Pancreas (tissue), 10 donors: ENCODE measurements around the gene UBXN11. TPM values are rescaled to one million over a fixed set of nuclear protein-coding genes. Genes with fewer than 3 reads are reported as not detected.
A peak's percentile ranks its signal among the peaks of the same experiment; 100 is the strongest.

Experiments used
- ATAC-seq, 4 donors: fragments of 200-7000 bp; cut with Tn5 transposase; one replicate each; pipeline versions ENCODE4 v1.8.0 to v1.9.1; 2020; ENCODE audit warnings: mild to moderate bottlenecking in 4 of 4, moderate library complexity in 4 of 4
- DNase-seq, 6 donors: peaks; one replicate each; pipeline ENCODE4 v3.0.0-alpha.2; 2020
- FAIRE-seq: peaks from 2 replicates; lab custom pipeline; 2012; peaks lifted over from hg19 to GRCh38; lab: Jason Lieb, UNC
- H3K27ac ChIP-seq, 4 donors: fragments of 200-600 bp; sonication (generic); 1 replicate in 3 of 4; 2 replicates in 1 of 4; pipeline versions ENCODE4 v1.5.0 to v1.8.0; 2020
- H3K27me3 ChIP-seq, 4 donors: fragments of 200-600 bp; one replicate each; pipeline ENCODE4 v1.8.0; 2021
- H3K36me3 ChIP-seq, 3 donors: fragments of 200-600 bp; sonication (generic) in 1 of 3; one replicate each; pipeline versions ENCODE4 v1.5.0 to v1.8.0; 2020 to 2021
- H3K4me1 ChIP-seq, 3 donors: fragments of 200-600 bp; one replicate each; pipeline ENCODE4 v1.8.0; 2021
- H3K4me3 ChIP-seq, 4 donors: fragments of 200-600 bp; sonication (generic) in 2 of 4; one replicate each; pipeline versions ENCODE4 v1.5.0 to v1.8.0; 2020 to 2021
- H3K9me3 ChIP-seq, 4 donors: fragments of 200-600 bp; one replicate each; pipeline ENCODE4 v1.8.0; 2021
- CTCF ChIP-seq, 4 donors: fragments of 200-600 bp; sonication (generic) in 3 of 4; IDR thresholded peaks; one replicate each; pipeline versions ENCODE4 v1.5.0 to v1.8.0; 2021; ENCODE audit warnings: antibody characterized with exemption in 4 of 4
- WGBS, 2 donors: extraction: QIAGEN DNeasy Blood & Tissue Kit; methylation state at CpG; one replicate each; pipeline ENCODE4 v1.1.7; 2013; 5-methylcytosine and 5-hydroxymethylcytosine counted together
- intact Hi-C, 3 donors: fragments of 100-400 bp; cut with DNase I; formaldehyde crosslinking; loops; one replicate each; pipeline versions ENCODE4 v1.11.1 to v1.14.2; 2022
- polyA plus RNA-seq, 2 donors: library from polyadenylated mRNA; stranded (reverse); fragments of 200-250 nt; gene quantifications; one replicate each; pipeline ENCODE4 v1.2.3, GENCODE V29; 2013
- total RNA-seq, 6 donors: library from RNA; stranded (reverse); fragmentation: NEBNext Ultra II Directional in 4 of 6; extraction: Animal tissue kit (Norgen Biotek cat#: 25700) in 4 of 6; gene quantifications; one replicate each; pipeline versions ENCODE4 v1.2.1 to v1.2.4, GENCODE V29; 2021 to 2023
- donor health status: healthy with polysubstance abuse.
- donor health status: DM: no; HTN: no; CAD: no; lungs with moderate emphysema.
- donor health status: DM: no; HTN: no; CAD: no.
- donor health status: control.
- donor health status: control.
- donor health status: Bipolar disorder and iron deficiency.
- donor health status: DM: yes; HTN: yes; CAD: no.
- donor health status: DM: no; HTN: no; CAD: no.
- donor health status: DM: no; HTN: no; CAD: no.
- donor health status: DM: yes; HTN: yes; CAD: no.

Gene UBXN11
- total and polyA plus RNA-seq, 8 donors, result 8.7 to 61.6 (median 13.9) TPM

DNA sequence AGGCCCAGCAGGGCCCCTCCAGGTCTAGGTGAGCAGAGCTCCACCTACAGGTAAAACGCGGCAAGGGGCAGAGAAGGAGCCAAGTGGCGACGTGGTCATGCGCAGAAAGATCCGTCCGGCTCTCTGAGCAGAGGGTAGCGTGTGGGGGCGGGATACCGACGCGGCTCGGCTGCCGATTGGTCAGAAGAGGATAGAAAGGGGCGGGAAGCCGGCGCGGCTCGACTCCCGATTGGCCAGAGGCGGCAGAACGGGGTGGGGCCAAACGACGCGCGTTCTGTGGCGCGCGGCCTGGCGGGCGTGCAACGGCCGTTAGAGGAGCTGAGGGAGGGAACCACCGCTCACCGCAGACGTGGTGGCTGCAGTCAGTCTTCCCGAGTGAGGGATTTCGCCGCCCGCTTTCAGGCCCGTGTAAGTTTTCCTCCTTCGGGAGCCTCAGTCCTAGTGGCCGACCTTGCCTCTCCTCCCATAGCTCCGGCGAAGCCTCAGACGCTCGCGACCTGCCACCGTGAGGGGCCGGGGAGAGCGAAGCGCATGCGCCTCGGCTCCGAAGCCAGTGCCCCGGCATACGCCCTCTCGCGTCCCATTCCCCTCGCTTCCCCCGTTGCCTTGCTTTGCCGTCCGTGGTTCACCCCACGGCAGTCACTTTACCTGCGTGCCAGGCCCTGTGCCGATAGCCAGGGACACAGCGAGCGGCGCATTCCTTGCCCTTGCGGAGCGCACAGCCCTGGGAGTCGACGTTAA lies 72.4 kb downstream of the UBXN11 start, which contains the start of gene CEP85:
Gene CEP85 (plus strand): TSS at position 298 of the 741 bp plus-strand sequence. CDS start 5,584 bp downstream, outside the sequence.
- Histone ChIP-seq H3K27me3 (no peaks in the 10 kb centered on the region), H3K9me3 (no peaks in the 10 kb centered on the region), H3K36me3 (no peaks in the 10 kb centered on the region), H3K4me3 (peak within 1 kb of the TSS; percentile 50 to 82 (median 62)), H3K4me1 (peaks cover 0 to 7% (median 0%) of the 10 kb centered on the region in 3 donors), H3K27ac (peak within 1 kb of the TSS; percentile 75 to 88 (median 81))
- FAIRE-seq (peak; percentile 85), ATAC-seq (peak; percentile 93 to 99 (median 98)), DNase-seq (peak; percentile 97 to 100 (median 99))
- peak; percentile 74 to 88 (median 83) for TF ChIP-seq CTCF (IDR thresholded peaks at IDR 0.05)
- intact Hi-C loops, result loop anchor here in 1 of 3 donors (10.0 kb wide), 1 partner anchor 59 kb away; the partner anchor contains the start of genes CNKSR1 and ZNF593OS
- 0% methylated on average over 73 of the region's 73 CpGs for WGBS, 2 donors

Other genes starting within 250 kb of the UBXN11 start
- gene TRIM63, start 239.0 kb downstream of the UBXN11 start, total RNA-seq, result under 1 TPM in 4 of 6 donors, not detected in 2; 0.09 to 0.35 (median 0.33) TPM
- gene TRIM63, start 239.0 kb downstream of the UBXN11 start, polyA plus RNA-seq, result under 1 TPM; 0.15 to 0.52 TPM
- 10 to 100 TPM in 1 of 6 donors, 1 to 10 TPM in 5; 5.9 to 12.1 (median 6.6) TPM for gene PDIK1L, start 194.8 kb downstream of the UBXN11 start, total RNA-seq
- gene PDIK1L, start 194.8 kb downstream of the UBXN11 start, polyA plus RNA-seq, result 1 to 10 TPM; 1.7 to 3.6 TPM
- 1 to 10 TPM in 4 of 6 donors, under 1 TPM in 2; 0.79 to 1.7 (median 1.1) TPM for gene FAM110D, start 147.6 kb downstream of the UBXN11 start, total RNA-seq
- 1 to 10 TPM; 2.6 to 3.5 TPM for gene FAM110D, start 147.6 kb downstream of the UBXN11 start, polyA plus RNA-seq
- gene C1orf232, start 137.7 kb downstream of the UBXN11 start, total RNA-seq, result not detected
- not detected for gene C1orf232, start 137.7 kb downstream of the UBXN11 start, polyA plus RNA-seq
- gene ZNF593, start 136.7 kb downstream of the UBXN11 start, total RNA-seq, result 10 to 100 TPM; 18.4 to 36.7 (median 22.1) TPM
- 10 to 100 TPM; 69.9 to 80.7 TPM for gene ZNF593, start 136.7 kb downstream of the UBXN11 start, polyA plus RNA-seq
- gene ZNF593OS, start 134.8 kb downstream of the UBXN11 start, total RNA-seq, result not detected
- under 1 TPM; 0.35 to 0.68 TPM for gene ZNF593OS, start 134.8 kb downstream of the UBXN11 start, polyA plus RNA-seq
- gene CNKSR1, start 129.1 kb downstream of the UBXN11 start, total RNA-seq, result 10 to 100 TPM; 11.3 to 20.8 (median 14.9) TPM
- gene CNKSR1, start 129.1 kb downstream of the UBXN11 start, polyA plus RNA-seq, result 10 to 100 TPM; 46.8 to 48.5 TPM
- gene CATSPER4, start 116.0 kb downstream of the UBXN11 start, total RNA-seq, result not detected
- under 1 TPM in 1 of 2 donors, not detected in 1; 0.09 TPM for gene CATSPER4, start 116.0 kb downstream of the UBXN11 start, polyA plus RNA-seq
- gene CEP85, start 72.4 kb downstream of the UBXN11 start, total RNA-seq, result 1 to 10 TPM; 2.7 to 6.6 (median 3.7) TPM
- gene CEP85, start 72.4 kb downstream of the UBXN11 start, polyA plus RNA-seq, result 1 to 10 TPM; 2.9 to 5.6 TPM
- gene SH3BGRL3, start 26.6 kb downstream of the UBXN11 start, total RNA-seq, result 10 to 100 TPM; 29.1 to 84.2 (median 48.8) TPM
- gene SH3BGRL3, start 26.6 kb downstream of the UBXN11 start, polyA plus RNA-seq, result 100 to 1,000 TPM in 1 of 2 donors, 10 to 100 TPM in 1; 61.0 to 109 TPM
- 10 to 100 TPM in 1 of 6 donors, 1 to 10 TPM in 4, under 1 TPM in 1; 0.98 to 13.0 (median 2.5) TPM for gene CD52, start 11.3 kb upstream of the UBXN11 start, total RNA-seq
- 1 to 10 TPM; 4.0 to 4.3 TPM for gene CD52, start 11.3 kb upstream of the UBXN11 start, polyA plus RNA-seq
- 1 to 10 TPM in 1 of 6 donors, under 1 TPM in 5; 0.12 to 1.3 (median 0.38) TPM for gene CRYBG2, start 47.5 kb upstream of the UBXN11 start, total RNA-seq
- 1 to 10 TPM in 1 of 2 donors, under 1 TPM in 1; 0.73 to 2.0 TPM for gene CRYBG2, start 47.5 kb upstream of the UBXN11 start, polyA plus RNA-seq
- gene ZNF683, start 66.1 kb upstream of the UBXN11 start, total RNA-seq, result under 1 TPM in 3 of 6 donors, not detected in 3; 0.12 to 0.47 (median 0.14) TPM
- gene ZNF683, start 66.1 kb upstream of the UBXN11 start, polyA plus RNA-seq, result under 1 TPM in 1 of 2 donors, not detected in 1; 0.40 TPM
- 1 to 10 TPM in 1 of 6 donors, not detected in 5; 1.2 TPM for gene LIN28A, start 104.2 kb upstream of the UBXN11 start, total RNA-seq
- not detected for gene LIN28A, start 104.2 kb upstream of the UBXN11 start, polyA plus RNA-seq
- 10 to 100 TPM; 15.0 to 24.5 (median 19.8) TPM for gene DHDDS, start 125.7 kb upstream of the UBXN11 start, total RNA-seq
- gene DHDDS, start 125.7 kb upstream of the UBXN11 start, polyA plus RNA-seq, result 10 to 100 TPM; 19.2 to 19.9 TPM
- gene HMGN2, start 165.8 kb upstream of the UBXN11 start, total RNA-seq, result 100 to 1,000 TPM; 102 to 192 (median 143) TPM
- 100 to 1,000 TPM; 178 to 438 TPM for gene HMGN2, start 165.8 kb upstream of the UBXN11 start, polyA plus RNA-seq
- 10 to 100 TPM; 16.9 to 32.2 (median 20.0) TPM for gene RPS6KA1, start 223.1 kb upstream of the UBXN11 start, total RNA-seq
- 10 to 100 TPM; 13.6 to 13.7 TPM for gene RPS6KA1, start 223.1 kb upstream of the UBXN11 start, polyA plus RNA-seq